ENCODE data around the gene SRGAP3.

The SRGAP3 gene

DNA sequence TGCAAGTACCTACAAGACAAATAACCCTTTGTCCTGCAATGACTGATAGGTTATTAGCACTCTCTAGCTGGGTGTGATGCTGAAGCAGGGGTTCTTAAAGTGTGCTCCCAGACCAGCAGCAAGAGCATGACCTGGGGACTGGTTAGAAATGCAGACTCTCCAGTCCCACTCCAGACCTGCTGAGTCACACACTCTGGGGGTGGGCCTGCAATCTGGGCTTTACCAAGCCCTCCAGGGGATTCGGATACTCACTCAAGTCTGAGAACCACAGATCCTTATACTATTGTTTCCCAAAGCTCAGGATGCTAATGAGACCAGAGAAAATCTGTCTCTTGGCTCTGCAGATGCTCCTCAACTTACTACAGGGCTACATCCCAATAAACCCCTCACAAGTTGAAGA lies 144.0 kb downstream of the SRGAP3 start:
- Histone ChIP-seq H3K27ac (ENCODE audit: low read length) (peak overlapping the region; percentile 41), H3K4me3 (ENCODE audit: low read length) (no peak overlapping the region), H3K27me3 (ENCODE audit: control insufficient read depth, insufficient read depth, low read length) (no peaks in the 10 kb centered on the region), H3K36me3 (ENCODE audit: control insufficient read depth, low read depth, low read length) (no peaks in the 10 kb centered on the region), H3K9ac (ENCODE audit: low read length) (no peak overlapping the region), H3K4me1 (ENCODE audit: control insufficient read depth, low read depth, low read length) (peaks cover 32% of the 10 kb centered on the region), H3K9me3 (ENCODE audit: control insufficient read depth, low read depth, low read length) (no peaks in the 10 kb centered on the region)

DNA sequence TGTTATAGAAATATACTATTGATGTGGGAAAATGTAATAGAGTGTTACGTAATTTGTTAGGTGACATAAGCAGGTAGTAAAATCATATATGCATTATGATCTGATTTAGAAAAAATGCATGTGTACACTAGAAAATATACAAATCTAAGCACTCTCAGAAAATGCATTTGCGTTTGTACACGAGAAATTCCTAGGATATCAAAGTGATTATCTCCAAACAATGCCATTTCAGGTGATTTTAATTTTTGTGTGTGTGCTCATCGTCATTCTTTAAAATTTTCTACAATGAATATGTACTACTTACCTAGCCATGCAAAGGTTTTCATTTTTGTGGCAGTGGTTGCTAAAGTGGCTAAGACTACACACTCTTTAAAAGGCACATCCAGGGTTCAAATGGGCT lies 145.3 kb downstream of the SRGAP3 start:
- H3K27me3 ChIP-seq (ENCODE audit: control insufficient read depth, insufficient read depth, low read length): no peaks in the 10 kb centered on the region
- no peak overlapping the region for H3K4me3 ChIP-seq (ENCODE audit: low read length)
- H3K9ac ChIP-seq (ENCODE audit: low read length): no peak overlapping the region
- no peak overlapping the region for H3K27ac ChIP-seq (ENCODE audit: low read length)
- H3K4me1 ChIP-seq (ENCODE audit: control insufficient read depth, low read depth, low read length): peaks cover 36% of the 10 kb centered on the region
- H3K36me3 ChIP-seq (ENCODE audit: control insufficient read depth, low read depth, low read length): no peaks in the 10 kb centered on the region
- H3K9me3 ChIP-seq (ENCODE audit: control insufficient read depth, low read depth, low read length): no peaks in the 10 kb centered on the region

GRCh38 chr3:9102240-9102981 lies 147.0 kb downstream of the SRGAP3 start:
- Histone ChIP-seq H3K9ac (ENCODE audit: low read length) (peak overlapping the region; percentile 65), H3K36me3 (ENCODE audit: control insufficient read depth, low read depth, low read length) (no peaks in the 10 kb centered on the region), H3K9me3 (ENCODE audit: control insufficient read depth, low read depth, low read length) (no peaks in the 10 kb centered on the region), H3K4me1 (ENCODE audit: control insufficient read depth, low read depth, low read length) (peaks cover 38% of the 10 kb centered on the region), H3K27me3 (ENCODE audit: control insufficient read depth, insufficient read depth, low read length) (no peaks in the 10 kb centered on the region), H3K4me3 (ENCODE audit: low read length) (no peak overlapping the region), H3K27ac (ENCODE audit: low read length) (peak overlapping the region; percentile 75)

DNA sequence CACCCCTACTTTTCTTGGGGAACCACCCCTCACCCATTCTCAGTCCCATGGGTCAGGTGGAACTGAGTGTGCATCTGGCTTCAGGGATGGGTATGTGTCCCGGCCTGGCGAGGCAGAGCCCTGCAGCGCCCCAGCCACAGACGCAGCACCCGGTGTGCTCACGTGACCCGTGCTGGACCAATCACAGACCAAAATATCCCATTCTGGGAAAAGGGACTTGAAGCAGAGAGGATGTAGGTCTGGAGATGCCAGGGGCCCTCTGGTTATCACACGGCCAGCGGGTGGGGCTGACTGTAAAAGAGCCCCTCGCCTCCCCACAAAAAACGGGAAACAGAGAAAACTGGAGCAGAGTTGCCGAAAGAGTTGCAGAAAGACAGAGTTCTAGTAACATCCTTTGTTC lies 148.2 kb downstream of the SRGAP3 start:
- H3K4me1 ChIP-seq (ENCODE audit: control insufficient read depth, low read depth, low read length): peaks cover 38% of the 10 kb centered on the region
- H3K36me3 ChIP-seq (ENCODE audit: control insufficient read depth, low read depth, low read length): no peaks in the 10 kb centered on the region
- H3K9me3 ChIP-seq (ENCODE audit: control insufficient read depth, low read depth, low read length): no peaks in the 10 kb centered on the region
- H3K9ac ChIP-seq (ENCODE audit: low read length): no peak overlapping the region
- no peak overlapping the region for H3K27ac ChIP-seq (ENCODE audit: low read length)
- no peak overlapping the region for H3K4me3 ChIP-seq (ENCODE audit: low read length)
- no peaks in the 10 kb centered on the region for H3K27me3 ChIP-seq (ENCODE audit: control insufficient read depth, insufficient read depth, low read length)

- Histone ChIP-seq H3K9me3 (ENCODE audit: control insufficient read depth, low read depth, low read length) (no peaks in the 10 kb centered on the region), H3K36me3 (ENCODE audit: control insufficient read depth, low read depth, low read length) (no peaks in the 10 kb centered on the region), H3K27ac (ENCODE audit: low read length) (no peak overlapping the region), H3K9ac (ENCODE audit: low read length) (no peak overlapping the region), H3K4me3 (ENCODE audit: low read length) (no peak overlapping the region), H3K27me3 (ENCODE audit: control insufficient read depth, insufficient read depth, low read length) (no peaks in the 10 kb centered on the region), H3K4me1 (ENCODE audit: control insufficient read depth, low read depth, low read length) (peaks cover 35% of the 10 kb centered on the region)
Observed at GRCh38 chr3:9100513-9100894, 148.9 kb downstream of the SRGAP3 start.

GRCh38 chr3:9099702-9100512 lies 149.5 kb downstream of the SRGAP3 start:
- no peak overlapping the region for H3K4me3 ChIP-seq (ENCODE audit: low read length)
- H3K27ac ChIP-seq (ENCODE audit: low read length): no peak overlapping the region
- H3K9ac ChIP-seq (ENCODE audit: low read length): no peak overlapping the region
- H3K4me1 ChIP-seq (ENCODE audit: control insufficient read depth, low read depth, low read length): peaks cover 30% of the 10 kb centered on the region
- H3K36me3 ChIP-seq (ENCODE audit: control insufficient read depth, low read depth, low read length): no peaks in the 10 kb centered on the region
- no peaks in the 10 kb centered on the region for H3K27me3 ChIP-seq (ENCODE audit: control insufficient read depth, insufficient read depth, low read length)
- no peaks in the 10 kb centered on the region for H3K9me3 ChIP-seq (ENCODE audit: control insufficient read depth, low read depth, low read length)

- Histone ChIP-seq H3K9me3 (ENCODE audit: control insufficient read depth, low read depth, low read length) (no peaks in the 10 kb centered on the region), H3K9ac (ENCODE audit: low read length) (no peak overlapping the region), H3K27me3 (ENCODE audit: control insufficient read depth, insufficient read depth, low read length) (no peaks in the 10 kb centered on the region), H3K4me1 (ENCODE audit: control insufficient read depth, low read depth, low read length) (peaks cover 30% of the 10 kb centered on the region), H3K36me3 (ENCODE audit: control insufficient read depth, low read depth, low read length) (no peaks in the 10 kb centered on the region), H3K4me3 (ENCODE audit: low read length) (no peak overlapping the region), H3K27ac (ENCODE audit: low read length) (no peak overlapping the region)
Observed at GRCh38 chr3:9098716-9099675, 150.4 kb downstream of the SRGAP3 start.

GRCh38 chr3:9097495-9097894 lies 152.0 kb downstream of the SRGAP3 start:
- Histone ChIP-seq H3K36me3 (ENCODE audit: control insufficient read depth, low read depth, low read length) (no peaks in the 10 kb centered on the region), H3K9me3 (ENCODE audit: control insufficient read depth, low read depth, low read length) (no peaks in the 10 kb centered on the region), H3K4me3 (ENCODE audit: low read length) (no peak overlapping the region), H3K27me3 (ENCODE audit: control insufficient read depth, insufficient read depth, low read length) (no peaks in the 10 kb centered on the region), H3K4me1 (ENCODE audit: control insufficient read depth, low read depth, low read length) (peaks cover 16% of the 10 kb centered on the region), H3K27ac (ENCODE audit: low read length) (no peak overlapping the region), H3K9ac (ENCODE audit: low read length) (no peak overlapping the region)

GRCh38 chr3:9091486-9092235 lies 157.8 kb downstream of the SRGAP3 start:
- Histone ChIP-seq H3K36me3 (ENCODE audit: control insufficient read depth, low read depth, low read length) (no peaks in the 10 kb centered on the region), H3K4me1 (ENCODE audit: control insufficient read depth, low read depth, low read length) (no peaks in the 10 kb centered on the region), H3K9me3 (ENCODE audit: control insufficient read depth, low read depth, low read length) (no peaks in the 10 kb centered on the region), H3K4me3 (ENCODE audit: low read length) (no peak overlapping the region), H3K27me3 (ENCODE audit: control insufficient read depth, insufficient read depth, low read length) (no peaks in the 10 kb centered on the region), H3K27ac (ENCODE audit: low read length) (no peak overlapping the region), H3K9ac (ENCODE audit: low read length) (no peak overlapping the region)

DNA sequence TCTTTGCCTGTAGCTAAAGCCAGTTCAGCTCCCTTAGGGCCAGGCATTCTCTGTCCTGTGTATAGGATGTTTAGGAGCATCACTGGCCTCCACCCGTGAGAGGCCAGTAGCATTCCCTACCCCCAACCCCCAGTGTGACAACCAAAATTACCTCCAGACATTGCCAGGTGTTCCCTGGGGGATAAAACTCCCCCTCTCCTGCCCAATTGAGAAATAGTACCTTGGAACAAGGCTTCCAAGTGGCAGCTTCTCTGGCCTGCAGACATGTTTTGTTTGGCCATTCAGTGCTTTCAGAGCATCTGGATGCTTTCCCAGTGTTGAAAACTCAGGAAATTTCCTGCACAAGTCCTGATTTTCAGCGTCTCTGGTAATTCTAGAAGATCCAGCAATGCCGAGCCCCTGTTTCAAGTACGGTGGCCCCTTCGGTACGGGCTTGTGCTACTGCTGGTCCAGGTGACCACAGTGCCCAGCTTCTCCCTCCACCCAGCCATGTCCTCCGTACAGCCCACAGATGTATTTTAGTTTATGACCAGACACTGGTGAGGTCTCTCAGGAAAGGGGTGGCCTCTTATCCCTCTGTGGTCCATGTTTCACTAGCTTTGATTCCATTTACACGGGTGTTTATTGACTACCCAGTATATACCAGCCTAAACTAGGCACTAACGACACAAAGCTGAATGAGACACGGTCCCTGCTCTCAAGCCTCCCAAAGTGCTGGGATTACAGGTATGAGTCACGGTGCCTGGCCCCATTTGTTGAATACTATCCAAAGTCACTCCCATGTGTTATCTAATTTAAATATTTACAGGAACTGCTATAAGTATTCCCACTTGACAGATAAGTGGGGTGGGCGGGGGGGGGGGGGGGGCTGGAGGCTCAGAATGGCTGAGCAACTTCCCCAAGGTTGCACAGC lies 160.7 kb downstream of the SRGAP3 start:
- H3K27me3 ChIP-seq (ENCODE audit: control insufficient read depth, insufficient read depth, low read length): no peaks in the 10 kb centered on the region
- no peaks in the 10 kb centered on the region for H3K4me1 ChIP-seq (ENCODE audit: control insufficient read depth, low read depth, low read length)
- no peak overlapping the region for H3K27ac ChIP-seq (ENCODE audit: low read length)
- no peak overlapping the region for H3K4me3 ChIP-seq (ENCODE audit: low read length)
- no peak overlapping the region for H3K9ac ChIP-seq (ENCODE audit: low read length)
- H3K36me3 ChIP-seq (ENCODE audit: control insufficient read depth, low read depth, low read length): no peaks in the 10 kb centered on the region
- H3K9me3 ChIP-seq (ENCODE audit: control insufficient read depth, low read depth, low read length): no peaks in the 10 kb centered on the region
